Inflammatory macrophage treated with lipopolysaccharide for 1 hour (primary cell): ENCODE measurements around the gene OGFOD3.

Experiments
- DNase-seq, 2 donors: peaks; one replicate each; pipeline ENCODE4 v3.0.0-alpha.2; 2020 to 2022

OGFOD3 gene

GRCh38 chr17:82405051-82405450 lies 13.3 kb downstream of the OGFOD3 start:
- DNase-seq = no peak

GRCh38 chr17:82403662-82404660 lies 14.4 kb downstream of the OGFOD3 start:
- DNase-seq = no peak

DNA sequence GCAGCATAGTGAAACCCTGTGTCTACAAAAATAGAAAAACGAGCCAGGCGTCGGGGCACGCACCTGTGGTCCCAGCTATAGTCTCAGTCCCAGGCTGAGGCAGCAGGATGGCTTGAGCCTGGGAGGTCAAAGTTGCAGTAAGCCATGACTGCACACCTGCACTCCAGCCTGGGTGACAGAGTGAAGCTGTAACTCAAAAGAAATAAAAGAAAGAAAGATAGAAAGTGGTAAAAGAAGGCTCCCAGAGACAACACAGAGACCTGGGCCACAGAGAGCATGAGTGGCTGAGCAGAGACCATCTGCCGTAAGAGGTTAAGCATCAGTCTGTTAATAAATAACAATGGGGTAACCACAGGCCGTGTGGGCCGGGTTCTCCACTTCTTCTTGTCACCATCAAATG lies 15.5 kb downstream of the OGFOD3 start:
- DNase-seq = no peak

DNA sequence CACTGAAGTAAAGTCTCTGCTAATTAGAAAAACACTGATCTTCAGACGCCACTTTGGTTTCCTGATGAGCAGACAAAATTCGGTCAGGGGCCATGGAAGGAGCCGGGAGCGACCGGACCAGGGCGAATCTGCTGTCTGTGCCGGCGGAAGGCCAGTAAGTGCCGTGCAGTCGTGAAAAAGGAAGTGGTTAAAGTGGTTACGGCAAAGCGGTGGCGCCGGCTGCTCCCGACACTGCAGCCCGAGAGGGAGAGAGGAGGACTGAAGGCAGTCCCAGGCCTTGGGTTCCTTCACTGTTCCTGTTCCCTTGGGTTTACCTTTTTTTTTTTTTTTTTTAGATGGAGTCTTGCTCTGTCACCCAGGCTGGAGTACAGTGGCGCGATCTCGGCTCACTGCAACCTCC lies 17.6 kb downstream of the OGFOD3 start:
- peak; percentile 67 to 78 for DNase-seq

DNA sequence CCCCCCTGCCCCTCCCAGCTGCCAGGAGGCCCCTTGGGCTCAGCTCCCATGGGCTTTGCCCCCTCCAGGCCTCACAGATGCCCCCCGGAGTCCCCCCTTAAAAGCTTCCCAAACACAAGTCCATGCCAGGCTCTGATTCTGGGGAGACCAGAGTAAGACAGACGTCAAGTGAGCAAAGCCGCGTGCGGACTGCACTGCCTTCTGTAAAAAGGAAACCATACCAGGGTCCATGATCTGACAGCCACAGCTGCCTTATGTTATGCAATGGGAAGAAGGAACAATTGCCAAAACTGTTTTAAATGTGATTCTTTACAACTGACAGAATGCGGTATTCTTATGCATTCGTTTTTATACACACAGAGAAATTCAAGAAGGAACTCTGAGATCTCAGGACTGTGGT lies 18.2 kb downstream of the OGFOD3 start:
- DNase-seq = peak in 1 of 2 donors; percentile 18

DNA sequence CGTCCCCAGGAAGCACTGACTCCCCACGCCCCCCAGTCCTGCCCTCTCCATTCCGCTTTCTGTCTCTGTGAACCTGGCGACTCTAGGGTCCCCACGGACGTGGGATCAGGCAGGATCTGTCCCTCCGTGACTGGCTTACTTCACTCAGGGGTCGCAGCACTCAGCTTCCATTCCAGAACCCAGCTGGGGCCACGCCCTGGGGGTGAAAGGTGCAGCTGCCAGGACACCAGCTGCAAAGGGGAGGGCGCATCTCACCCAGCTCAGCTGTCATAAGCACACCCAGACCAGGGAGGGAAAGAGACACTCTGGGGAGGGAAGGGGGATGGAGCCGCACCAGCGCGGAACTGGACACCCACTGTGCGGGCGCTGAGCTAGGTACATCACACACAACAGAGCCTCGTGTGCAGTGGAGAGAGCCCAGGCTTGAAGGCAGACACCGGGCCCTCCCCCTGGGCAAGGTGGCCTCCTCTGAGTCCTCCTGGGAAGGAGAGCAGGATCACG lies 18.7 kb downstream of the OGFOD3 start:
- DNase-seq = no peak

- DNase-seq = peak in 1 of 2 donors; percentile 18
These were observed 19.3 kb downstream of the OGFOD3 start for GRCh38 chr17:82399041-82399441.

DNA sequence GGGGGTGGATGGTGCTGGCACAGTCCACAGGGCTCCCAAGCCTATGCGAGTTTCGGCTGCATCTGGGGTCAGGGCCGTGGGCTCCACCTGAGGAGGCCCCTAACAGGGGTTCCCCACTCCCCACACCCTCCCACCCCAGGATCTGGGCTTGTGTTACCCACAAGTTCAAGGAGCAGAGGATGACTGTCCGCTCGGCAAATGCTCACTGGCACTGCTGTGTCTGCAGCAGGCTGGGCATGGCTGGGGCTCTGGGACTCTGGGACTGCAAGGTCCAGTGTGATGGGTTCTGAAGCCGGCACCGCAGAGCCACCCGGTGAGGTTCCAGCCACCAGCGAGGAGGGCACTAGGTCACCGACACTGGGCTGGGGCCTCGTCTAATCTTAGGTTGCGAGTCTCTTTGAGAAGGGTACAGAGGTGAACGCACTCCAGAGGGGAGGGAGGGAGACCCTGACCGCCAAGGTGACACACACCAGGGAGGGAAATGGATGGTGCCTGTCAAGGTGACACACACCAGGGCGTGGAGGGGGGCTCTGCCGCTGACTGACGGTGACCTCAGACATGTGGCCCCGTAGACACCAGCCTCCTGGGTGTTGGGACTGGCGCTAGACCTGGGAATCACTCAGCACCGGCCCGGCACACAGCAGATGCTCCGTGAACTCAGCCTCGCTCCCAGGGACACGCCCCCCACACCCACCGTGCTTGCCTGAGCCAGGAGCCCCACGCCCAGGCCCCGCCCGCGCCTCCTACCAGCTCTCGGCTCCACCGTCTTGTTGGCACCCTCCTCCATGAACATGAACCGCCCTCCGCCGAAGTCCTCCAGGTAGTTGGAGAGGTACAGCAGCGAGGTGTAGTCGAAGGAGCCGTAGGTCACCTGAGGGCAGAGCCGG lies 20.7 kb downstream of the OGFOD3 start:
- DNase-seq = no peak

DNA sequence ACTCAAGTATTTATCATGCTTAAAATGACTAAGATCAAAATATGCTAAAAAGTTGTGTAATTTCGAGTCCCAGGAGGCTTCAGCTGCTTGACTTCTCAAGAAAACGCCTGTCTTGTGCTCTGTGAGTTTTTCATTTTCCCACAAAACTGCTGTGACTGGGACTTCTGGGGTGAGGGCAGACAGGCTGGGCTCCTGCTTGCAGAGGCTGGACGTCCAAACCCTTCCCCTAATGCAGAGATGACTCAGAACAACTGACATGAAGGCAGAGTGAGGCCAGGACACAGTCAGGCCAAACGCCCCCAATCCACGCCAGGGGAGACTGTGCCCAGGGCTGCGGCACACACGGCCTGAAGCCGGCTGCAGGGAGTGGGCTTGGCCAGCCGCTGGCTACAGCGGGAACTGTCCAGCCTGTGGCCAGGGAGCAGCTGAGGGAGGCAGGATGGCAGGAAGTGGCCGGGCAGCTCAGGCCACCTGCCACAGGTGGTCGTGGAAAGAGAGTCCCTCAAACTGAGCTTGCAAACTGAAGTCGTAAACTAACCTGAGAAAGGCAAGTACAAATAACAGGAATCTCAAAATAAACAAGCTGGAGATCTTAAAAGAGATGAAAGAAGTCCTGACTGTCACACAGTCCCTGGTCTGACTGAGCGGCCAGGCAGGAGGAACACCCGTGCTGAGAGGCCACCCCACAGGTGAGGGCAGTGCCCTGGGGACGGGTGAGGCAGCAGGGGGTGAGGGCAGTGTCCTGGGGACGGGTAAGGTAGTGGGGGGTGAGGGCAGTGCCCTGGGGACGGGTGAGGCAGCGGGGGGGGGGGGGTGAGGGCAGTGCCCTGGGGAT lies 21.6 kb downstream of the OGFOD3 start:
- no peak for DNase-seq

DNA sequence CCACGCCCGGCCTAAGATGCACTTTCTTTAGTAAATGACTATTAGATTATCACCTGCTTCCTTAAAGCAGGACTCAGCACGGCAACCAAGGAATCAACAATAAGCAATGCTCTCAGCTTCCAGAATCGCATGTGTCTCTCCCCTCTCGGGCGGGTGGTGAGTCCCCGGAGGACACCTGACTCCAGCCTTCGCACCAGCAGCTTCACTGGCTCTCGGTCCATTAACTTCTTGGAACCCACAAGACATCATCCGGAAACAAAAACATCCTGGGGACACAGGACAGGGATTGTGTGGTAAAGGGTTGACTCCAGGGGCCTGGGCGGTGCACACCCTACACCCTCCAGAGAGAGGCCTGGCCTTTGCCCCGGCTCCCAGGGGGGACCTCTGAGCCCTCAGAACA lies 24.1 kb downstream of the OGFOD3 start:
- no peak for DNase-seq

- no peak for DNase-seq
These were observed 25.4 kb downstream of the OGFOD3 start for GRCh38 chr17:82392941-82393340.

GRCh38 chr17:82392209-82392920 lies 26.0 kb downstream of the OGFOD3 start:
- no peak for DNase-seq

DNA sequence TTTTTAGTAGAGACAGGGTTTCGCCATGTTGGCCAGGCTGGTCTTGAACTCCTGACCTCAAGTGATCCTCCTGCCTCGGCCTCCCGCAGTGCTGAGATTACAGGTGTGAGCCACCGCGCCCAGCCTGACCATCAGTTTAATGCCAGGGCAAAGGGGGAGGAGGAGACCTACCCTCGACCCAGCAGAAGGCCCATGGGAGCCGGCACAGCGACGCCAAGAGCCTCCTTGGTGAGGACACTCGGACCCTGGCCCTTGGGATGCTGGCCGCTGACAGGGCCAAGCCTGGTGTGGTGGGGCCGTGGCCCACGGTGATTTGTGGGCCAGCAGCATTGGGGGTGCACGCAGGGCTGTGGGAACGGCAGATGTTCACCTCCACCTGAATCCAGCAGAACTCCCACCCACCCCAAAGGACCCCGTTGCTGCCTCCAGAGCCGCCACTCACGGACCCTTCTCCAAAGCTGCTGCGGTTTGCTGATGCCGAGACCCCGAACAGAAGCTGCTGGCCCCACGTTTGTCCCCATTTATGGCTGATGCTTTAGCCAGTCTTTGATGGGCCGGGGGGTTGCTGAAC lies 26.8 kb downstream of the OGFOD3 start:
- no peak for DNase-seq

DNA sequence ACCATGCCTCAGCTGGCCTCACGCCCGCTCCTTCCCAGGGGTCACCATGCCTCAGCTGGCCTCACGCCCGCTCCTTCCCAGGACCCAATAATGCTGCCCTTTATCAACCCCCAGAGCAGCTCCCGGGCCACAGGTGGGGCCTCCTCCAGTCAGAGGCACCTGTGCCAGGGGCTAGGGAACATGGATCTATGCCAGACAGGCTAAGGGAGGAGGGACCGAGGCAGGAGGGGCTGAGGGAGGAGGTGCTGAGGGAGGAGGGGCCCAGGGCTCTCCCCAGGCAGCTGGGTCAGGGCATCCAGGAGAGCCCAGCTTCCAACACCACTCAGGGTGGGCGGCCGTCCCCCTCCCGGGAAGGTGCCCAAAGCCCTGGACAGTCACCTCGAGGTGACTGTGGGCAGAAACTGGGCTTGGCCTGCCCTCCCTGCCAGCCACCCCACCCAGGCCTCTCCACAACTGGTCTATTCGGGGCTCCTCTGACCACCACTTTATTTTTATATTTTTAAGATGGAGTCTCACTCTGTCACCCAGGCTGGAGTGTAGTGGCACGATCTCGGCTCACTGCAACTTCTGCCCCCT lies 27.4 kb downstream of the OGFOD3 start:
- no peak for DNase-seq

DNA sequence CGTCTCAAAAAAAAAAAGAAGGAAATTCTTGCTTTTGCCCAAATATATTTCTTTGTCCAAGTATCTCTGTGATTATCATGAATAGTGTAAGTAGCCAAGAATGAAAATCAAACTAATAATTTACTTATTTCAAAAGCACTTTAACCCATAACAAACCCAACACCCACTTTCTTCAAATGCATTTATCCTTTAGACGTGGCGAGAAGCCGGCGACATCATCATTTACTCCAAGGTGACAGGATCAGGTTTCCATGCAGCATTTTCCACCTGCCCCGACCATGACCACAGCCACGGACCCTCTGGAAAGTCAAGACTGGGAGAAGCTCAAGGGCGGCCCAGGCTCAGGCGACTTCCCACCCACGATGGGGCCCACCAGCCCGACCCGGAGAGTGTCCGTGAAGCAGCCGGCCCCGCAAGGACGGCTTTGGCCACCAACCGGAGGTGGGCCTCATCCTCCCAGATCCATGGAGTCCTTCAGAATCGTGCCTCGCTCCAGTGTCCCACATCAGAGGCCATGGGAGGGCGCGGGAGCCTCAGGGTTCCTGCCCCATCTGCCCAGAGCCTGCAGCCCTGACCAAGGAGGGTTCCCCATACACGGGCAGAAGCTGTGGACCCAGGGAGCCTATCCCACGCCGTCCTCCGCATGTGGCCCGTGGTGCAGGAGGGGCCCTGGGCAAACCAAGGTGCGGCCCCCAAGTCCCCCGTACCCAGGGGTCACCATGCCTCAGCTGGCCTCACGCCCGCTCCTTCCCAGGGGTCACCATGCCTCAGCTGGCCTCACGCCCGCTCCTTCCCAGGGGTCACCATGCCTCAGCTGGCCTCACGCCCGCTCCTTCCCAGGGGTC lies 28.1 kb downstream of the OGFOD3 start:
- DNase-seq = no peak

GRCh38 chr17:82389379-82389778 lies 29.0 kb downstream of the OGFOD3 start:
- DNase-seq = no peak

DNA sequence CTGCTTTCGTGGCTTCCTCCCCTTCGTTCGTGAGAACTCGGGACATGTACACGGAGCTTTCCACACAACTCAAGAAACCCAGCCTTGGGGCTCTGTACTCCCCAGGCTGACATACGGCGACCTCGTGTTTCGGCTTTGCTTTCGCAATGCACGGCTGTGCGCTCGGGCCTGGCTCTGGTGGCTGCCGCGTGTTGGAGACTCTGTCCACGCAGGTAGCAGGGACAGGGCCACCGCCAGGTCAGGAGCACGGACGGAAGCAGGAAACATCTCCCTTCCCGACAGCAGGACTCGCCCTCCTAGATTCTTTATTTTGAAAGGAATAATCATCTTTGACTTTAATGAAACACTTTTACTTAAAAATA lies 29.5 kb downstream of the OGFOD3 start:
- no peak for DNase-seq

- DNase-seq = no peak
These were observed 30.0 kb downstream of the OGFOD3 start for GRCh38 chr17:82388223-82388921.

- no peak for DNase-seq
These were observed 30.7 kb downstream of the OGFOD3 start for GRCh38 chr17:82387705-82388106.
